Mesenchymal stem cell (in vitro differentiated cells and primary cell): ENCODE results near the gene PLXNB2.

Experiments used
- DNase-seq: peaks from one replicate; pipeline ENCODE4 v3.0.0-alpha.2; 2013
- H2AFZ ChIP-seq: one replicate; pipeline ENCODE4 v1.6.1; 2013; ENCODE audit warnings: low read depth, mild to moderate bottlenecking, control low read depth, inconsistent platforms, low read length, moderate library complexity
- H2AK5ac ChIP-seq: 2 replicates; pipeline ENCODE4 v1.6.1; 2013; ENCODE audit warnings: low read length, moderate library complexity, mild to moderate bottlenecking, inconsistent platforms; ENCODE audit not compliant: severe bottlenecking
- H2BK120ac ChIP-seq: one replicate; pipeline ENCODE4 v1.6.1; 2013; ENCODE audit warnings: low read depth, mild to moderate bottlenecking, inconsistent platforms, low read length, moderate library complexity
- H2BK12ac ChIP-seq, 2 experiments: one replicate each; pipeline ENCODE4 v1.6.1; 2013; ENCODE audit warnings: inconsistent platforms in 2 of 2, low read length in 2 of 2, mild to moderate bottlenecking in 2 of 2, moderate library complexity in 2 of 2, control low read depth in 1 of 2
- H2BK15ac ChIP-seq: one replicate; pipeline ENCODE4 v1.6.1; 2013; ENCODE audit warnings: mild to moderate bottlenecking, low read depth, inconsistent platforms; ENCODE audit not compliant: poor library complexity, severe bottlenecking
- H2BK5ac ChIP-seq: 2 replicates; pipeline ENCODE4 v1.6.1; 2013; ENCODE audit warnings: low read depth, mild to moderate bottlenecking, low read length, control low read depth, inconsistent platforms; ENCODE audit not compliant: poor library complexity, severe bottlenecking
- H3K14ac ChIP-seq, 2 experiments: one replicate each; pipeline ENCODE4 v1.6.1; 2013; ENCODE audit warnings: inconsistent platforms in 2 of 2, low read length in 2 of 2, control low read depth in 1 of 2, mild to moderate bottlenecking in 1 of 2, moderate library complexity in 1 of 2
- H3K18ac ChIP-seq, 2 experiments: one replicate each; pipeline ENCODE4 v1.6.1; 2013; ENCODE audit warnings: inconsistent platforms in 2 of 2, low read length in 2 of 2, control low read depth in 1 of 2, low read depth in 1 of 2, mild to moderate bottlenecking in 1 of 2
- H3K23ac ChIP-seq, 2 experiments: one replicate each; pipeline ENCODE4 v1.6.1; 2013; ENCODE audit warnings: inconsistent platforms in 2 of 2, low read length in 2 of 2, mild to moderate bottlenecking in 2 of 2, moderate library complexity in 2 of 2, control low read depth in 1 of 2
- H3K27ac ChIP-seq: 2 replicates; pipeline ENCODE4 v1.5.1; 2013; ENCODE audit warnings: mild to moderate bottlenecking, moderate library complexity, low read length, control low read depth, inconsistent platforms; ENCODE audit not compliant: poor library complexity, severe bottlenecking
- H3K27me3 ChIP-seq, 2 experiments: 2 replicates each; pipeline versions ENCODE4 v1.6.1 to v1.7.0; 2013; ENCODE audit warnings: low read length in 2 of 2, mild to moderate bottlenecking in 2 of 2, moderate library complexity in 2 of 2, control low read depth in 1 of 2, inconsistent platforms in 1 of 2; ENCODE audit not compliant: control insufficient read depth in 1 of 2, insufficient read depth in 1 of 2
- H3K36me3 ChIP-seq, 2 experiments: 2 replicates each; pipeline versions ENCODE4 v1.6.1 to v1.7.0; 2013; ENCODE audit warnings: low read length in 2 of 2, control low read depth in 1 of 2, inconsistent platforms in 1 of 2, low read depth in 1 of 2, mild to moderate bottlenecking in 1 of 2; ENCODE audit not compliant: insufficient read depth in 2 of 2, control insufficient read depth in 1 of 2
- H3K4ac ChIP-seq, 2 experiments: one replicate each; pipeline ENCODE4 v1.6.1; 2013; ENCODE audit warnings: inconsistent platforms in 2 of 2, low read length in 2 of 2, mild to moderate bottlenecking in 2 of 2, moderate library complexity in 2 of 2, control low read depth in 1 of 2, low read depth in 1 of 2
- H3K4me1 ChIP-seq: 2 replicates; pipeline ENCODE4 v1.6.1; 2013; ENCODE audit warnings: low read depth, low read length, control low read depth; ENCODE audit not compliant: control insufficient read depth, insufficient read depth
- H3K4me2 ChIP-seq: 2 replicates; pipeline ENCODE4 v1.6.1; 2013; ENCODE audit warnings: low read length, mild to moderate bottlenecking, inconsistent platforms; ENCODE audit not compliant: poor library complexity, severe bottlenecking
- H3K4me3 ChIP-seq, 2 experiments: 2 replicates each; pipeline versions ENCODE4 v1.5.1 to v1.7.0; 2013; ENCODE audit warnings: low read length in 2 of 2, mild to moderate bottlenecking in 2 of 2, control low read depth in 1 of 2, low read depth in 1 of 2; ENCODE audit not compliant: insufficient read depth in 1 of 2
- H3K79me1 ChIP-seq: replicated peaks from 2 replicates; pipeline ENCODE4 v1.6.1; 2013; ENCODE audit warnings: mild to moderate bottlenecking, control low read depth, low read length, inconsistent platforms; ENCODE audit not compliant: poor library complexity, severe bottlenecking
- H3K9ac ChIP-seq: 2 replicates; pipeline ENCODE4 v1.7.0; 2013; ENCODE audit warnings: mild to moderate bottlenecking, low read length, moderate library complexity
- H3K9me3 ChIP-seq: 2 replicates; pipeline ENCODE4 v1.7.0; 2013; ENCODE audit warnings: mild to moderate bottlenecking, low read length; ENCODE audit not compliant: control insufficient read depth
- H4K8ac ChIP-seq: one replicate; pipeline ENCODE4 v1.6.1; 2013; ENCODE audit warnings: inconsistent platforms, mild to moderate bottlenecking, low read length, moderate library complexity
- H4K91ac ChIP-seq: one replicate; pipeline ENCODE4 v1.6.1; 2013; ENCODE audit warnings: mild to moderate bottlenecking, low read length, inconsistent platforms
- WGBS: methylation state at CpG from one replicate; pipeline ENCODE4 v1.1.7; 2013; ENCODE audit warnings: mixed read lengths; 5-methylcytosine and 5-hydroxymethylcytosine counted together

The PLXNB2 gene

DNA sequence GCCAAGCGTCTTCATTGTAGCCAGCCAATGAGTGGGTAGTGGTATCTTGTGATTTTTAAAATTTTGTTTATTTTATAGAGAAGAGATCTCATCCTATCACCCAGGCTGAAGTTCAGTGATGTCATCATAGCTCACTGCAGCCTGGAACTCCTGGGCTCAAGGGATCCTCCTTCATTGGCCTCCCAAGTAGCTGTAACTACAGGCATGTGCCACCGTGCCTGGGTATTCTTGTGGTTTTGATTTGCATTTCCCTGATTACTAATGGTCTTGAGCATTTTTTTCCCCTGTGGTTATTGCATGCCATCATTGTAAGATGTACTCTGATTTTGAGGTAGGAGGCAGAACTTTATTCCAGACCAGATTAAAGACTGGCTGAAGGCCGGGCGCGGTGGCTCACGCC lies 21.8 kb upstream of the PLXNB2 start:
- H2AK5ac ChIP-seq: no peak overlapping the region
- H3K9me3 ChIP-seq: no peaks in the 10 kb centered on the region
- H3K14ac ChIP-seq: no peak overlapping the region
- H3K4me2 ChIP-seq: no peak overlapping the region
- peak; percentile 52 for DNase-seq
- no peak overlapping the region for H4K91ac ChIP-seq
- no peak overlapping the region for H2AFZ ChIP-seq
- H2BK5ac ChIP-seq: no peak overlapping the region
- H3K27ac ChIP-seq: no peak overlapping the region
- peaks cover 7% of the 10 kb centered on the region for H3K79me1 ChIP-seq
- no peak overlapping the region for H3K23ac ChIP-seq
- H2BK120ac ChIP-seq: no peak overlapping the region
- H4K8ac ChIP-seq: no peak overlapping the region
- H2BK15ac ChIP-seq: no peak overlapping the region
- no peak overlapping the region for H3K4ac ChIP-seq
- 89% methylated on average over 5 of the region's 6 CpGs for WGBS
- no peaks in the 10 kb centered on the region for H3K36me3 ChIP-seq
- no peak overlapping the region for H3K9ac ChIP-seq
- H3K27me3 ChIP-seq: no peaks in the 10 kb centered on the region
- H3K4me3 ChIP-seq: no peak overlapping the region
- H3K18ac ChIP-seq: no peak overlapping the region
- H2BK12ac ChIP-seq: no peak overlapping the region
- H3K4me1 ChIP-seq: peaks cover 16% of the 10 kb centered on the region

DNA sequence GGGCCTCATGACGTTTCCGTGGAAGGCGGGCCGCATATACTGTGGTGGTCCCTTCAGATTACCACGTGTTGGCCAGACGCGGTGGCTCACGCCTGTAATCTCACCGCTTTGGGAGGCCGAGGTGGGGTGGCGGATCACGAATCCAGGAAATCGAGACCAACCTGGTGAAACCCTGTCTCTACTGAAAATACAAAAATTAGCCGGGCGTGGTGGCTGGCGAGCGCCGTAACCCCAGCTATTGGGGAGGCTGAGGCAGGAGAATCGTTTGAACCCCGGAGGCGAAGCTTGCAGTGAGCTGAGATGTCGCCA lies 20.2 kb upstream of the PLXNB2 start:
- Histone ChIP-seq H3K4me3 (peak overlapping the region; percentile 71 to 89), H2BK15ac (peak overlapping the region; percentile 92), H3K79me1 (peaks cover 7% of the 10 kb centered on the region), H3K9ac (peak overlapping the region; percentile 97), H2BK120ac (peak overlapping the region; percentile 99), H4K91ac (peak overlapping the region; percentile 99), H3K36me3 (no peaks in the 10 kb centered on the region), H2BK12ac (peak overlapping the region in 1 of 2 experiments; percentile 82), H2AK5ac (peak overlapping the region; percentile 97), H3K4ac (peak overlapping the region; percentile 99), H4K8ac (peak overlapping the region; percentile 100), H2BK5ac (no peak overlapping the region), H3K23ac (no peak overlapping the region), H2AFZ (peak overlapping the region; percentile 98), H3K27ac (no peak overlapping the region), H3K4me2 (peak overlapping the region; percentile 87), H3K4me1 (peaks cover 16% of the 10 kb centered on the region), H3K27me3 (no peaks in the 10 kb centered on the region), H3K14ac (peak overlapping the region; percentile 92 to 96), H3K9me3 (no peaks in the 10 kb centered on the region), H3K18ac (peak overlapping the region; percentile 84 to 98)
- DNase-seq: no peak
- 97% methylated on average over 22 of the region's 22 CpGs for WGBS

DNA sequence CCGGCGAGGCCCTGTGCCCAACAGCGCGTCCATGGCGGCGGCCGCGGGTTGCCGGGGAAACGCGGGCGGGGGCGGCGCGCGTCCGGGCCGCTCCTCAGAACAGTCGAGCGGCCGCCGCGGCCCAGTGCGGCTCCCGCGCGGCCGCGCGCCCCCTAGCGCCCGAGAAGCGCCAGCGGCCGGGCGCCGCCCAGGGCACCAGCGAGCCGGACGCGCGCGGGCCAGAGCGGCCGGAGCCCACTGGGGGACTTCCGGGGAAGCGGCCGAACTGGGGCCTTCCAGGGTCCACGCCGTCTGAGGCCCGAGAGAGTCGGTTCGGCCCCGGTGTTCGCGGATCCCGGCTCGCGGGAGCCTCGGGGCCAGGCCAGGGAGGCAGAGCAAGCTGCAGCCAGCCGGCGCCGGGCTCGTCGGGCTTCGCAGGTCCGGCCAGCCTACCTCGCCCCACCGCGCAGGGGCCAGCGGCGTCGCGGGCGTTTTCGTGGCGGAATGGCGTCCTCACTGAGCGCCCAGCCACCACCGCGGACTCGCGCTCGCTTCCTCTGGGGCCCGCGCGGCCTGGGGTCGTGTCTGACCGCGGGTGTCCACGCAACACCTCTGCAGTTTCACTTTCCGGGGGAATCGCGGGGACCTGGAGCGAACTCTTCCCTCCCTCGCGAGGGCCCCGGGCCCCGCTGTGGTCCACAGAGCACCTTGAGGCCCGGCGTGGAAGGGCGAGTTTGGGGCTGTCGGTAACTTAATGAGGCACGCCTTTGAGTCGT lies 19.7 kb upstream of the PLXNB2 start, which contains the start of gene DENND6B:
TSS of gene DENND6B (minus strand) at position 57 of the 755 bp plus-strand sequence. CDS start at position 33, 24 bp downstream.
- peak within 1 kb of the TSS; percentile 99 for H2BK120ac ChIP-seq
- peak within 1 kb of the TSS; percentile 96 for H3K14ac ChIP-seq
- H3K79me1 ChIP-seq: peaks cover 7% of the 10 kb centered on the region
- no peaks in the 10 kb centered on the region for H3K9me3 ChIP-seq
- H2AK5ac ChIP-seq: peak within 1 kb of the TSS; percentile 97
- peak within 1 kb of the TSS; percentile 98 for H2AFZ ChIP-seq
- H2BK15ac ChIP-seq: peak within 1 kb of the TSS; percentile 92
- H3K9ac ChIP-seq: peak within 1 kb of the TSS; percentile 97
- H3K18ac ChIP-seq: peak within 1 kb of the TSS; percentile 95 to 98
- H4K8ac ChIP-seq: peak within 1 kb of the TSS; percentile 100
- H3K4ac ChIP-seq: peak within 1 kb of the TSS; percentile 99
- H3K23ac ChIP-seq: peak within 1 kb of the TSS in 1 of 2 experiments; percentile 89
- H3K27me3 ChIP-seq: no peaks in the 10 kb centered on the region
- H3K4me1 ChIP-seq: peaks cover 16% of the 10 kb centered on the region
- H2BK5ac ChIP-seq: no peak within 1 kb of the TSS
- no peak within 1 kb of the TSS for H3K27ac ChIP-seq
- peak within 1 kb of the TSS; percentile 89 for H3K4me3 ChIP-seq
- peak within 1 kb of the TSS in 1 of 2 experiments; percentile 82 for H2BK12ac ChIP-seq
- 17% methylated on average over 67 of the region's 105 CpGs for WGBS
- DNase-seq: peak; percentile 69
- peak within 1 kb of the TSS; percentile 87 for H3K4me2 ChIP-seq
- H4K91ac ChIP-seq: peak within 1 kb of the TSS; percentile 99
- H3K36me3 ChIP-seq: no peaks in the 10 kb centered on the region

DNA sequence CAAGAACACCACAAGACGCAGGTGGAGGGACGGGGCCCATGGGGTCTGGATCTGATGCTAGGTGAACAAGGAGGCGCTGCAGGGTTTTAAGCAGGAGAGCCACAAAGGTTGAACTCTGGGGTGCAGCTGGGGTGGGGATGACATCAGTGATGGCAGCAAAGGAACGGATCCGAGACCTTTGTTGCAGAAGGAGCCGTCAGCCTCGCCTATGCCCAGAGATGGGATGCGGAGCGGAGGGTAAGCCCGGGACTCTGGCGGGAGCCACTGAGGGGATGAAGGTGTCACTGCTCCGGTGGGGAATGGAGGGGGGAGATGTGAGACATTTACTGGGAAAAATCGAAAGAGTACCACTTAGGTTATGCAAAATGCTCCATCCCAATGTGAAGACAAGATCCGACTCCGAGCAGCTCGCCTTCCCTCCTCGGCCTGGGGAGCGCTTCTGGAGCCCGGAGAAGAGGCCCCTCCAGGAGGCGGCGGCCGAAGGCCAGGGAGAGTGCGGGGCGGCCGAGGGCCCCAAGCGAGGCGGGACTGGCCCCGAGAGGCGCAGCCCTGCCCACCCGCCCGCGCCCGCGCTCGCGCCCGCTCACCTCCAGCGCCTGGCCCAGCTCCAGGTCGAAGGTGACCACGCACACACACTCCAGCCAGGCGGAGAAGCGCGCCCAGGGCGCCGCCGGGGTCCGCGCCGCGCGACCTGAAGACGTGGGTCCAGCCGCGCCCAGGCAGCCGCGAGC lies 18.9 kb upstream of the PLXNB2 start:
- H4K91ac ChIP-seq: peak overlapping the region; percentile 30
- H3K18ac ChIP-seq: peak overlapping the region; percentile 92 to 95
- H3K4me2 ChIP-seq: peak overlapping the region; percentile 78
- H3K4ac ChIP-seq: peak overlapping the region in 1 of 2 experiments; percentile 92
- DNase-seq: no peak
- H3K27me3 ChIP-seq: no peaks in the 10 kb centered on the region
- H3K23ac ChIP-seq: peak overlapping the region in 1 of 2 experiments; percentile 89
- H3K4me3 ChIP-seq: peak overlapping the region; percentile 88 to 89
- H3K27ac ChIP-seq: no peak overlapping the region
- peaks cover 16% of the 10 kb centered on the region for H3K4me1 ChIP-seq
- H3K14ac ChIP-seq: peak overlapping the region in 1 of 2 experiments; percentile 96
- peak overlapping the region; percentile 71 for H4K8ac ChIP-seq
- WGBS: 25% methylated on average over 34 of the region's 56 CpGs
- peak overlapping the region in 1 of 2 experiments; percentile 71 for H2BK12ac ChIP-seq
- H2AFZ ChIP-seq: peak overlapping the region; percentile 85
- peak overlapping the region; percentile 60 for H2BK15ac ChIP-seq
- no peaks in the 10 kb centered on the region for H3K9me3 ChIP-seq
- no peak overlapping the region for H2AK5ac ChIP-seq
- H3K9ac ChIP-seq: peak overlapping the region; percentile 87
- H2BK120ac ChIP-seq: peak overlapping the region; percentile 74
- H2BK5ac ChIP-seq: no peak overlapping the region
- H3K79me1 ChIP-seq: peaks cover 7% of the 10 kb centered on the region
- H3K36me3 ChIP-seq: no peaks in the 10 kb centered on the region
